NCI-H1092 treated with DMSO at 0.1 percent for 48 hours (cell line): ENCODE data around the gene FGFR1OP2.
"Not testable (repeated sequence)": the region's sequence is repeated elsewhere in the genome, so short reads cannot be mapped to it uniquely, and the experiment has no call there.

Experiments used
- DNase-seq: peaks from one replicate; lab custom pipeline; 2025; lab: John Stamatoyannopoulos, UW

FGFR1OP2 gene

GRCh38 chr12:26941215-26941594 lies 2.9 kb downstream of the FGFR1OP2 start:
- no peak for DNase-seq

- no peak for DNase-seq
Observed at GRCh38 chr12:26948309-26948708, 10.0 kb downstream of the FGFR1OP2 start.

DNA sequence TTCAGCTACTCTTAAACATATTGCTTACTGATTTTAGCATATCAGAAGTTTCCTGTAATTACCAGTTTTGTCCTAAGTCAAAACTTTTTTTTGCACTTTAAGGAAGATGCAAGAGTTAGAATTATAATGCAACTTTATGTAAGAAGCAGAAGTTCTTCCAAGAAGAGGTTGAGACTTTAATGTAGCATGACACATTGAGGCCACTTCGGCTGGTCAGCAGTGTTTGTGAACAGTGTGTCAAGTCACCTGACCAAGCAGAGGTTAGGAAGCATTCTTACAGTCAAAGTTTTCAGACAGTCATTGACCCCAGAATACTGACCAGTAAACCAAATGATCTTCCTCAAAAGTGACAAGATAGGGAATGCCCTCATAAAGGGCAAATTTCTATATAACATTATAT lies 15.2 kb downstream of the FGFR1OP2 start:
- no peak for DNase-seq

GRCh38 chr12:26954027-26954426 lies 15.8 kb downstream of the FGFR1OP2 start:
- DNase-seq = no peak

DNA sequence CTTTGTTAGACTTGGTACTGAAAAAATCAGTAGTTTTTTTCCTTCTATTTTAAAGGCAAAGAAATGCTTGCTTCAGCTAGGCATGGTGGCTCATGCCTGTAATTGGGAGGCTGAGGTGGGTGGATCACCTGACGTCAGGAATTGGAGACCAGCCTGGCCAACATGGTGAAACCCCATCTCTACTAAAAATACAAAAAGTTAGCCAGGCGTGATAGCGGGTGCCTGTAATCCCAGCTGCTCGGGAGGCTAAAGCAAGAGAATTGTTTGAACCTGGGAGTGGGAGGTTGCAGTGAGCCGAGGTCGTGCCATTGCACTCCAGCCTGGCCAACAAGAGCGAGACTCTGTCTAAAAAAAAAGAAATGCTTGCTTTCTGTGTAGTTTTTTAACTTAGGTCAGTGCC lies 23.1 kb downstream of the FGFR1OP2 start:
- not testable (repeated sequence) for DNase-seq

- no peak for DNase-seq
Observed at GRCh38 chr12:26961803-26962202, 23.5 kb downstream of the FGFR1OP2 start.

DNA sequence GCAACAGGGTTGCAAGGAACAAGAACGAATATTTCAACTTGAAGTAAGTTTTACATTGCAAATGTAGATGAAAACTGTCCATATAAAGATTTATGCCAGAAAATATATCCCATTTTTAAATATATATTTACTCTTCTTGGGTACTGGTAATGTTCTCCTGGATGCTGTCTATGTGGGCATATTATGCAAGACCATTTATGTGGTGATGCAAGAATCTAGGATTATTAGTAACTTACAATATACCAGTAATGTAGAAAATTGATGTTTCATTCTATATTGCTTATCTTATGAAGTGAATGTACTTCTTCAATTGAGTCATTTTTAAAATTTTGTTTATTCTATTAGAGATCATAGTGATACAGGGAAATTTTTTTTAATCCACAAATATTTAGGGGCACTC lies 25.1 kb downstream of the FGFR1OP2 start:
- DNase-seq = no peak

DNA sequence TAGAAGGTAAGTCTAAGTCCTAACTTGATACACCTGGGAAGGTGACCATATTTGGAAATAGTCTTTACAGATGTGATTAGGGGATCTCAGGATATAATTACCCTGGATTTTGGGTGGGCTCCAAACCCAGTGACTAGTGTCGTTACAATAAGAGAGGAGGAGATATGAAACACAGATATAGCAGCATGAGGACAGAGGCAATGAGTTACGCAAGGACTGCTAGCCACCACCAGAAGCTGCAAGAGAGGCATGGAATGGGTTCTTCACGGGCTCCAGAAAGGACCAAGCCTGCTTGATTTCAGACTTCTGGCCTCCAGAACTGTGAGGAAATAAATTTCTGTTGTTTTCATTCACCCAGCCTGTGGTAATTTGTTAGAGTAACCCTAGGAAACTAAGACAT lies 28.6 kb downstream of the FGFR1OP2 start:
- no peak for DNase-seq

DNA sequence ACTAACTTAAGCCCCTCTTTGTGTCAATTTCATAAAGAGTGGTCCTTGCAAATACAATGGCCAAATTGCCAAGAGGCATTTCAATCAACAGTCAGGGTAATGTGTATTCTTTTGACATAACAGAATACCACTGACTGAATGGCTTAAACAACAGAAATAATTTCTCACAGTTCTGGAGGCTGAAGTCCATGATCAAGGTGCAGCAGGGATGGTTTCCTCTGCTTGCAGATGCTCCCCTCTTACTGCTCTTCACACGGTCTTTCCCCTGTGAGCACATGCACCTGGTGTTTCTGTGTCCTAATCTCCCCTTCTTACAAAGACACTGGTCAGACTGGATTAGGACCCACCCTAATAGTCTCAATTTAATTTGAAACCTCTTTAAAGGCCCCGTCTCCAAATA lies 31.9 kb downstream of the FGFR1OP2 start:
- DNase-seq = no peak

GRCh38 chr12:26971963-26972362 lies 33.7 kb downstream of the FGFR1OP2 start:
- no peak for DNase-seq

DNA sequence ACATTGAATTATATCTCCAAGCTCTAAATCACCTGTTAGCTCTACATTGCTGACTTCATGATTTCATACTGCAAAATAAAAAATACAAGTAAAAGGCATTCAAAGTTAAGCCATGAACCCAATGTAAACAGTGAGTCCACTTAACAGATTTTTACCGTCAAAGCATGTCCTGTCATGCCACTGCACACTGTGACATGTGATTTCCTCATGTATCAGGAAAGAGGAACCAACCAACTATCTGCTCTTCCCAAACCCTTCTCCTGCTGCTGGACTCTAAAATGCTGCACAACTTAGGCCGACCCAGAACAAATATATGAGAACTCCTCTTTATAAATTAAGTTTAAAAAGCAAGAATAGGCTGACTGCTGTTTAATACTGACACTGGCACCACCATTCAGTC lies 38.4 kb downstream of the FGFR1OP2 start:
- no peak for DNase-seq

DNA sequence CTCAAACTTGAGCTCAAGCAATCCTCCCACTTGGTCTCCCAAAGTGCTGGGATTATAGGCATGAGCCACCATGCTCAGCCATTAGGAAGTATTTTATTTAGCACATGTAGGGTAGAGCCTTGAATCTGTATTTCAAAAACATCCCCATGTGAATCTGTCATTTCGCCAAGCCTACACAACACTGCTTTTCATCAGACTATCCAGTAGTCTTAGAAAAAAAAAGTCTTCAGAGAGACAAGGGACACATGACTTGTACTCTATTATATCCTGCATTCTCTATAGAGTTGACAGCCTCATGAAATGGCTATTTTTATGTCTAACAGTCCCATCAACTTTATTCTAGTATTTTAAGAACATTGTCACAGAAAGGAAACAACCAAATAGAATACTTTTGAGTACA lies 40.5 kb downstream of the FGFR1OP2 start:
- DNase-seq = no peak

GRCh38 chr12:26979733-26980132 lies 41.5 kb downstream of the FGFR1OP2 start:
- DNase-seq = no peak

GRCh38 chr12:26982866-26983265 lies 44.6 kb downstream of the FGFR1OP2 start:
- no peak for DNase-seq

DNA sequence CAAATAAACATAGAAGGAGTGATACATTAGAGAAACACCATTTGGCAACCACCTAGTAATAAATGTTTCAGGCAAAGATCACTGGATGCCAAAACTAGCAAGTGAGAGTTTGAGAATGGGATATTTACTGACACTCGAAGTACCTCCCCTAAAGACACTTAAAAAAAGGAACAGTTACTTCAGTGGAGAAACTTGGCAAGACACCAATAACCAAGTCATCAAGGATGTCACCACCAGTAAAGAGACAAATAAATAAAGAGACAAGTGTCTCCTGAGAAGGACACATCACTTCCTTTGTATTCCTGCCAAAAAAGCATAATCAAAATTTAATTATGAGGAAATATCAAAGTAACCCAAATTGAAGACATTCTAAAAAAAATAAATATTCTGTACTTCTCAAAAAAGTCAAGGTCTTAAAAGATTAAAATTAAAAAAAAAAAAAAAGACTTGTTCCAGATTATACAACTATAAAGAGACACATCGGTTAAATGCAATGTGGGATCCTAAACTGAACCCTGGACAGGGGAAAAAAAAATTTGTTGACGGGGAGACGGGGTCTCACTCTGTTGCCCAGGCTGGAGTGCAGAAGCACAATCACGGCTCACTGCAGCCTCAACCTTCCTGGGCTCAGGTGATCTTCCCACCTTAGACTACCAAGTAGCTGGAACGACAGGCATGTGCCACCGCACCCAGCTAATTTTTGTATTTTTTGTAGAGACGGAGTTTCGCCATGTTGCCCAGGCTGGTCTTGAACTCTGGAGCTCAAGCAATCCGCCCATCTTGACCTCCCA lies 49.6 kb downstream of the FGFR1OP2 start:
- peak; percentile 1 for DNase-seq

- no peak for DNase-seq
Observed at GRCh38 chr12:26988703-26989102, 50.4 kb downstream of the FGFR1OP2 start.

- DNase-seq = no peak
Observed at GRCh38 chr12:26989873-26990272, 51.6 kb downstream of the FGFR1OP2 start.

GRCh38 chr12:26991826-26992225 lies 53.6 kb downstream of the FGFR1OP2 start:
- no peak for DNase-seq

DNA sequence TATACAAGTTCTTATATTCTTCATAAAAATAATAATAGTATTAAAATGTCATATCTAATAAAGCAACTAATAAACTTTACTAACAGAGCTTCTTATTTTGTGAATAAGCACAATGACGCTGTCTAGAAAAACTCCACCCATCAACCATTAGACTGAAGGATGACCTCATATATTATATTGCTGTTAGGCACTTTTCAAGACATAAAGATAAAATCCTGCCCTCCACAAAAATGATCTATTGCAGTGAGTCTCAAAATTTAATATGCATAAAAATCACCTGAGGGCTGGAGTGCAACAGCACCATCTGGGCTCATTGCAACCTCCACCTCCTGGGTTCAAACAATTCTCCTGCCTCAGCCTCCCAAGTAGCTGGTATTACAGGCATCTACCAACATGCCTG lies 55.8 kb downstream of the FGFR1OP2 start:
- no peak for DNase-seq

GRCh38 chr12:26995706-26996105 lies 57.4 kb downstream of the FGFR1OP2 start:
- no peak for DNase-seq

GRCh38 chr12:26997003-26997402 lies 58.7 kb downstream of the FGFR1OP2 start:
- DNase-seq = no peak

- no peak for DNase-seq
Observed at GRCh38 chr12:27000961-27001360, 62.7 kb downstream of the FGFR1OP2 start.

GRCh38 chr12:27001663-27002062 lies 63.4 kb downstream of the FGFR1OP2 start:
- DNase-seq = no peak

DNA sequence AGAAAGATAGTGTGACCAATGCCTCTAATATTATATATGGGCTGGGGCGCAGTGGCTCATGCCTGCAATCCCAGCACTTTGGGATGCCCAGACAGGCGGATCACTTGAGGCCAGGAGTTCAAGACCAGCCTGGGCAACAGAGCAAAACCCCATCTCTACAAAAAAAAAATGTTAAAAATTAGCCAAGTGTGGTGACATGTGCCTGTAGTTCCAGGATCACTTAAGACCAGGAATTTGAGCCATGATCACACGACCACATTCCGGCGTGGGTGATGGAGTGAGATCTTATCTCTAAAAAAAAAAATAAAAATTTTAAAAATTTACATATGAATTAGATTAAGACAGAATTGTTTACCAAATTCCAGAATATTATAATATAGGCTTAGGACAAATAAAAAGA lies 63.9 kb downstream of the FGFR1OP2 start:
- no peak for DNase-seq
